ENCODE results near the gene HSPA1A. TPM values are rescaled to one million over a fixed set of nuclear protein-coding genes. Genes with fewer than 3 reads are reported as not detected.
"Not testable (repeated sequence)": the region's sequence is repeated elsewhere in the genome, so short reads cannot be mapped to it uniquely, and the experiment has no call there.

Gene HSPA1A
- total RNA-seq, 2 donors from 2014 or later, result 160 to 262 TPM

DNA sequence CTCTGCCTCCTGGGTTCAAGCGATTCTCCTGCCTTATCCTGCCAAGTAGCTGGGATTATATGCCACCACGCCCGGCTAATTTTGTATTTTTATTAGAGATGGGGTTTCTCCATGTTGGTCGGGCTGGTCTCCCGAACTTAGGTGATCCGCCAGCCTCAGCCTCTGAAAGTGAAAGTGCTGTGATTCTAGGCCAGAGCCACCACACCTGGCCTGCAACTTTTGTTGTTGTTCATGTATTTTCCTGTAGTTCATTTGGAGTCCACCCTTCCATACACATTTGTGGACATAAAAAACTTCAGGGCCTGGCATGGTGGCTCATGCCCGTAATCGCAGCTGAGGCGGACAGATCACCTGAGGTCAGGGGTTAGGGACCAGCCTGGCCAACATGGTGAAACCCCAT, 26.7 kb downstream of the HSPA1A start:
- Mint-ChIP-seq H3K9me3 (no peaks in the 10 kb centered on the region), H3K27ac (peak overlapping the region in 1 of 2 donors; percentile 41), H3K27me3 (no peaks in the 10 kb centered on the region), H3K4me3 (no peak overlapping the region), H3K36me3 (peaks cover 14% of the 10 kb centered on the region), H3K4me1 (ENCODE audit: low read depth in 2 of 2) (peaks cover 12 to 14% of the 10 kb centered on the region in 2 donors)
- ATAC-seq, result no peak
- no peak for DNase-seq (ENCODE audit: low spot score)

DNA sequence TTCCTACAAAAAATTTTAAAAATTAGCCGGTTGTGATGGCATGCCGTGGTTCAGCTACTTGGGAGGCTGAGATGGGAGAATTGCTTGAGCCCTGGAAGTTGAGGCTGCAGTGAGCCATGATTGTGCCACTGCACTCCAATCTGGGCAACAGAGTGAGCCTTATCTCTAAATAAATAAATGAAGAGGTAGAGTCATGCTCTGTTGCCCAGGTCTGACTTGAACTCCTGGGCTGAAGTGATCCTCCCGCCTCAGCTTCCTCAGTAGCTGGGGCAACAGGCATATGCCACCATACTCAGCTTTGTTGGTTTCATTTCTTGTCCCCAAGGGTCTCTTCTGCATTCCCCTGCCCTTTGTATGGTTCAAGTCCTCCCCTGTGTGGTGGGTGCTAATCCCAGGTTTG, 29.2 kb downstream of the HSPA1A start:
- no peak for DNase-seq (ENCODE audit: low spot score)
- peaks cover 0 to under 1% of the 10 kb centered on the region in 2 donors for H3K4me1 Mint-ChIP-seq (ENCODE audit: low read depth in 2 of 2)
- H3K27me3 Mint-ChIP-seq, result no peaks in the 10 kb centered on the region
- ATAC-seq, result no peak
- H3K36me3 Mint-ChIP-seq, result peaks cover 1% of the 10 kb centered on the region
- H3K4me3 Mint-ChIP-seq, result no peak overlapping the region
- H3K9me3 Mint-ChIP-seq, result no peaks in the 10 kb centered on the region
- H3K27ac Mint-ChIP-seq, result no peak overlapping the region

DNA sequence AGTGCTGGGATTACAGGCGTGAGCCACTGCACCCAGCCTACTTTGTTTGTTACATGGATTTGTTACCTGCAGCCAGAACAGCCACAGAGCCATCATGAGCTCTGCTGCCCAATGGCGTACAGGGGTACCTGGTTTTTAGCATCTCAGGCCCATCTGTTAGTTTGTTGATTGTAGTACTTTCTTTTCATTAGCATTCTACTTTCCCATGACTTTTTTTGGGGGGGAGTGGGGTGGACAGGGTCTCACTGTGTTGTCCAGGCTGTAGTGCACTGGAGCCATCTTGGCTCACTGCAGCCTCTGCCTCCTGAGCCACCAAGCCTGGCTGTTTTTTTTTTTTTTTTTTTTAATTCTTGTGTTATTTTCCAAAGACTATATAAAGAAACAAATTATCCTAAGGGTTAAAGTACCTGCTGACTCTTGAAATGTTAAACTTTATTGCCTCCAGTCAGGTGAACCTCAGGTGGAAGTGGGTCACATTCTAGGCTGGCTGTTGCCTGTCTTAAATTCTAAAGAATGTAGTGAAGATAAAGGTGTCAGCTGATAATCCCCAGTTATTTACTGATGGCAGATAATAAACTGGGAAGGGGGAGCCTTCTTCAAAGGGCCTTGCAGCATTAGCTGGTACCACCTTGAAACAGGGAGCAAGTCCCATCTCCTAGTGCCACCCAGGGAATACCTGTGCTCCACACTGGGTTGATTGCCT, 32.1 kb downstream of the HSPA1A start:
- ATAC-seq (no peak), DNase-seq (ENCODE audit: low spot score) (no peak)
- Mint-ChIP-seq H3K4me3 (no peak overlapping the region), H3K36me3 (no peaks in the 10 kb centered on the region), H3K9me3 (no peaks in the 10 kb centered on the region), H3K27me3 (no peaks in the 10 kb centered on the region), H3K27ac (no peak overlapping the region), H3K4me1 (ENCODE audit: low read depth in 2 of 2) (no peaks in the 10 kb centered on the region)

DNA sequence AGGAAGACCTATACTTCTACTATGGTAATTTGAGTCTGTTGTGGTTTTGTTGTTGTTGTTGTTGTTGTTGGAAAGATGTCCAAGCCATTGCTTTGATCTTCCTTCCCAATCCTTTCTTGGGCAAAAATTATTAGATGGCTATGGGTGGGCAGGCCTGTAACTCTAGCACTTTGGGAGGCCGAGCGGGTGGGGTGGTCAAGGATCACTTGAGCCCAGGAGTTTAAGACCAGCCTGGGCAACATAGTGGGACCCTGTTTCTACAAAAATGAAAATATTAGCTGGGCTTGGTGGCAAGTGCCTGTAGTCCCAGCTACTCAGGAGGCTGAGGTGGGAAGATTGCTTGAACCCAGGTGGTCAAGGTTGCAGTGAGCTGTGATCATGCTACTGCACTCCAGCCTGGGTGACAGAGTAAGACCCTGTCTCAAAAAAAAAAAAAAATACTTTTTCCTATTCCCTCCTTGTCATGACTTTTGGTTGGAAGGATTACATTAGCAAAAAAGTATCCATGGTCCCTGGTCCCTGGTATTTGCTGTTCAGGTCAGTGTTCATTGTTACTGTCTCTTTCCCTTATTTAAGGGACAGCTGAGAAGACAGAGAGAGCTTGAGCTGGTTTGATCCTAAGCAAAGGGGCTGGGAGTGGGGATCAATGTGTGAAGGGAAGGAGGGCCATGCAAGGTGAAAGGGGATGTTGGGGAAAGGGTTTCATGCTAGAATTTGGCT, 35.6 kb downstream of the HSPA1A start:
- H3K36me3 Mint-ChIP-seq, result no peaks in the 10 kb centered on the region
- ATAC-seq, result no peak
- H3K27me3 Mint-ChIP-seq, result no peaks in the 10 kb centered on the region
- H3K4me1 Mint-ChIP-seq (ENCODE audit: low read depth in 2 of 2), result no peaks in the 10 kb centered on the region
- no peak overlapping the region for H3K4me3 Mint-ChIP-seq
- no peak for DNase-seq (ENCODE audit: low spot score)
- H3K9me3 Mint-ChIP-seq, result no peaks in the 10 kb centered on the region
- no peak overlapping the region for H3K27ac Mint-ChIP-seq

DNA sequence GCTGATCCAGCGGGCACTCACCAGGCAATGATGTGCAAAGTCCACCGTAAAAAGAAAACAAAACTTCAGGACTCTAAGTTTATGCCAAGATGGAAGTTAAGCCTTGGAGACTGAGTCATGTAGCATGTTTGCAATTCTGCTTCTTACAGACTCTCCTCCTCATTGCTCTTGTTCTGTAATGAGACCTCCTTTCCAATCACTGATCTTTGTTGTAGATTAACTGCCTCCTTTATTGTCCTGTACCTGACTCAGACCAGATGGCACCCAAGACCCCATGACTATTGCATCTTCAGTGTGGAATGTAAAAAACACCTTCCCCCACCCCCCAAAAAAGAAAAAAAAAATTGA, 36.1 kb downstream of the HSPA1A start:
- DNase-seq (ENCODE audit: low spot score) (no peak), ATAC-seq (no peak)
- Mint-ChIP-seq H3K4me1 (ENCODE audit: low read depth in 2 of 2) (no peaks in the 10 kb centered on the region), H3K36me3 (no peaks in the 10 kb centered on the region), H3K27ac (no peak overlapping the region), H3K9me3 (no peaks in the 10 kb centered on the region), H3K4me3 (no peak overlapping the region), H3K27me3 (no peaks in the 10 kb centered on the region)

DNA sequence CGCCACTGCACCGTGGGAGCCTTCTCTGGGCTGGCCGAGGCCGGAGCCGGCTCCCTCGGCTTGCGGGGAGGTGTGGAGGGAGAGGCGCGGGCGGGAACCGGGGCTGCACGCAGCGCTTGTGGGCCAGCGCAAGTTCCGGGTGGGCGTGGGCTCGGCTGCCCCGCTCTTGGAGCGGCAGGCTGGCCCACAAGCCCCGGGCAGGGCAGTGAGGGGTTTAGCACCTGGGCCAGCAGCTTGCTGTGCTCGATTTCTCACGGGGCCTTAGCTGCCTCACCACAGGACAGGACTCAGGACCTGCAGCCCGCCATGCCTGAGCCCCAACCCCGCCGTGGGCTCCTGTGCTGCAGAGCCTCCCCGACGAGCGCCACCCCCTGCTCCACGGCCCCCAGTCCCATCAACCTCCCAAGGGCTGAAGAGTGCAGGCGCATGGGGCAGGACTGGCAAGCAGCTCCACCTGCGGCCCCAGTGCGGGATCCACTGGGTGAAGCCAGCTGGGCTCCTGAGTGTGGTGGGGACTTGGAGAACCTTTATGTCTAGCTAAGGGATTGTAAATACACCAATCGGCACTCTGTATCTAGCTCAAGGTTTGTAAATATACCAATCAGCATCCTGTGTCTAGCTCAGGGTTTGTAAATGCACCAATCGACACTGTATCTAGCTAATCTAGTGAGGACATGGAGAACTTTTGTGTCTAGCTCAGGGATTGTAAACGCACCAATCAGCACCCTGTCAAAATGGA, 36.8 kb downstream of the HSPA1A start:
- not testable (repeated sequence) for H3K4me3 Mint-ChIP-seq; H3K9me3 Mint-ChIP-seq; ATAC-seq; H3K36me3 Mint-ChIP-seq; DNase-seq (ENCODE audit: low spot score); H3K27me3 Mint-ChIP-seq; H3K27ac Mint-ChIP-seq; H3K4me1 Mint-ChIP-seq (ENCODE audit: low read depth in 2 of 2)

DNA sequence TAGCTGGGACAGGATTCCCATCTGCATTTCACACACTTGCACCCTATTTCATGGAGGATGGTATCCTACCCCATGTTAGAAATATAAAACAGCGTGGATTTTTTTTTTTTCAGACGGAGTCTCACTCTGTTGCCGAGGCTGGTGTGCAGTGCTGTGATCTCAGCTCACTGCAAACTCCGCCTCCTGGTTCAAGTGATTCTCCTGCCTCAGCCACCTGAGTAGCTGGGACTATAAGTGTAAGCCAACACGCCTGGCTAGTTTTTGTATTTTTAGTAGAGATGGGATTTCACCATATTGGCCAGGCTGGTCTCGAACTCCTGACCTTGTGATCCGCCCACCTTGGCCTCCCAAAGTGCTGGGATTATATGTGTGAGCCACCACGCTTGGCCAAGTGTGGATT, 42.4 kb downstream of the HSPA1A start:
- H3K4me3 Mint-ChIP-seq, H3K36me3 Mint-ChIP-seq: not testable (repeated sequence)
- H3K4me1 Mint-ChIP-seq (ENCODE audit: low read depth in 2 of 2), result peaks cover 11 to 13% of the 10 kb centered on the region in 2 donors

DNA sequence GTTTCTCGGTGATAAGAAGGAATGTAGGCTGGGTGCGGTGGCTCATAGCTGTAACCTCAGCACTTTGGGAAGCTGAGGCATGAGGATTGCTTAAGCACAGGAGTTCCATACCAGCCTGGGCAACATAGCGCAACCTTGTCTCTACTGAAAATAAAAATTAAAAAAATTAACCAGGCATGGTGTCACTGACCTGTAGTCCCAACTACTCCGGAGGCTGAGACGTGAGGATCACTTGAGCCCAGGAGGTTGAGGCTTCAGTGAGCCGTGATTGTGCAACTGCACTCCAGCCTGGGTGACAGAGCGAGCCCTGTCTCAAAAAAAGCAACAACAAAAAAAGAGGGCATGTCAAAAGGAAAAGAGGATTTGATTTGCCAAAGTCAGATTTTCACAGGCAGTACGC, 43.4 kb downstream of the HSPA1A start:
- no peak for DNase-seq (ENCODE audit: low spot score)
- Mint-ChIP-seq H3K36me3 (no peaks in the 10 kb centered on the region), H3K27me3 (no peaks in the 10 kb centered on the region), H3K4me3 (no peak overlapping the region), H3K9me3 (no peaks in the 10 kb centered on the region), H3K27ac (no peak overlapping the region), H3K4me1 (ENCODE audit: low read depth in 2 of 2) (peaks cover 14 to 18% of the 10 kb centered on the region in 2 donors)
- no peak for ATAC-seq

More for the DNA sequence above, 42.4 kb downstream of the HSPA1A start:
- H3K9me3 Mint-ChIP-seq; H3K27ac Mint-ChIP-seq; H3K27me3 Mint-ChIP-seq; ATAC-seq; DNase-seq (ENCODE audit: low spot score): not testable (repeated sequence)

DNA sequence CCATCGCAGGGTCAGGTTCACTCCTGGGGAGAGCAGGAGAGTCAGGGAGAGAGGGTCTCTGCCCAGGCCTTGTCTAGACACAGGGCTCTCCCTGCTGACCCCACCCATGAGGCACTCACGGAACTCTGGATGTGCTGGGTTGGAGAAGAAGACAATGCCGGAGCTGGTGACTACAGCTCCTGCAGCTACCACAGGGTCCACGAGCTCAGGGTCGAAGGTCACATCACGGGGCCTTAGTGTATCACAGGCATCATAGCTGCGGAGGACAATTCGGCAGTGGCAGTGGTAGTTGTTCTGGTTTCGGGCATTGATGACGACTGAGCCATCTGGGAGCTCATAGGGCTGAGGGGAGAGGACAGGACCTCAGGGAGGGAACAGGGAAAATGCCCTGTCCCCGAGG, 44.6 kb downstream of the HSPA1A start:
- Mint-ChIP-seq H3K4me3 (peak overlapping the region; percentile 5), H3K36me3 (no peaks in the 10 kb centered on the region), H3K27ac (no peak overlapping the region)

DNA sequence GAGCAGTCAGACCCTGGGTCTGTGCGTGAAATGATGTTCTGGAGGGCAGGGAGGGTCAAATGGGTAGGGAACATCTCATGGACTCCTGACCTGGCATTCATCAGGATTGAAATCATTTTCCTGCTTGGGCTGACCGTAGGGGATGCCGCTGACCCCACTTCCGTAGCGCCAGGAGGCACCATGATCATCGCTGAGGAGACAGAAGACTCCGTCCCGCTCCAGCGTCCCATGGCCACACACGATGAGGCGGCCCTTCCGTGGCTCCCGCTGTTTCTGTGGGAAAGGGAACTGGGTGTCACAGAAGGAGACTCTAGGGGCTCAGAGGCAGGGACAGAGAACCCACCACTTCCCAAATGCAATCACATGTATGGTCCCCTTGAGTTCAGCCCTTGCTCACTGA, 45.0 kb downstream of the HSPA1A start:
- H3K9me3 Mint-ChIP-seq, result no peaks in the 10 kb centered on the region
- DNase-seq (ENCODE audit: low spot score) (no peak), ATAC-seq (no peak)
- H3K4me3 Mint-ChIP-seq, result peak overlapping the region; percentile 5
- no peaks in the 10 kb centered on the region for H3K27me3 Mint-ChIP-seq
- H3K4me1 Mint-ChIP-seq (ENCODE audit: low read depth in 2 of 2), result peaks cover 21% of the 10 kb centered on the region in 2 donors
- H3K36me3 Mint-ChIP-seq, result no peaks in the 10 kb centered on the region
- no peak overlapping the region for H3K27ac Mint-ChIP-seq

More for the DNA sequence above, 44.6 kb downstream of the HSPA1A start:
- no peak for ATAC-seq
- peaks cover 21% of the 10 kb centered on the region in 2 donors for H3K4me1 Mint-ChIP-seq (ENCODE audit: low read depth in 2 of 2)
- H3K27me3 Mint-ChIP-seq, result no peaks in the 10 kb centered on the region
- H3K9me3 Mint-ChIP-seq, result no peaks in the 10 kb centered on the region
- no peak for DNase-seq (ENCODE audit: low spot score)

DNA sequence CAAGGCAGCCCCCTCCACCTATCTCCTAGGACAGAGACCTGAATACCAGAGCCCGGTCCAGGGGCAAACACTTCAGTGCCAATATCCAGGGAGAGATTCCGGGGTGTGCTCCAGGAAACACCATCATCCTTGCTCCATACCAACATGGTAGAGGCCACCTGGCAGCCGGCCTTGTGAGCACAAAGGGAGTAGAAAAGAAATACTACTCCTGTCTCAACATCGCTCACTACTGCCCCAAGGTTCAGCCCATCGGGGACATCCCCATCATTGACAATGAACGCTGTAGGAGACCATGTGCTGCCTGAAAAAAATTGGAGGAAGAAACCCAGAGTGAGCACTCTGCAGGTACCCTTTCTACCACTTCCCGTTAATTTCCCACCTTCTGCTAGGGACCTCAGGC, 45.8 kb downstream of the HSPA1A start:
- H3K9me3 Mint-ChIP-seq, result no peaks in the 10 kb centered on the region
- no peaks in the 10 kb centered on the region for H3K27me3 Mint-ChIP-seq
- H3K27ac Mint-ChIP-seq, result peak overlapping the region in 1 of 2 donors; percentile 89
- H3K4me3 Mint-ChIP-seq, result peak overlapping the region; percentile 99
- peaks cover 21% of the 10 kb centered on the region in 2 donors for H3K4me1 Mint-ChIP-seq (ENCODE audit: low read depth in 2 of 2)
- DNase-seq (ENCODE audit: low spot score) (no peak), ATAC-seq (no peak)
- no peaks in the 10 kb centered on the region for H3K36me3 Mint-ChIP-seq

DNA sequence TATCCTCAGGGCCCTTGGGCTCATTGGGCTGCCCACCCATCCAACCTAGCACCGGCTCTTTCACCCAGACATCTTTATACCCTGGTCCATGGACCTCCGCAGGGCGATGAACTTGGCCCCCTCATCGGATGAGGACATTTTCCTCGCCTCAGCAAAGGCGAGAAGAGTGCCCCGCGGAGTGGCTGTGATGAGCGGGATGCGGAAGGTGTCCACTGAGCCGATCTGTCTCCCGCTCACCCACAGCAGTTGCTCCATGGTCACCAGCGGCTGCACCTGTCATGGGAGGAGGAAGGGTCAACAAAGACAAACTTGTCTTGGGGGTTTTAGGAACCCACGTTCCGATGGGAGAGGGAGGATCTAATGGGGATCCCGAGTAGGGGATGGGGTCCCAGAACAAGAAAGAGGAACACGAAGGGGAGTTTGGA, 46.6 kb downstream of the HSPA1A start:
- Mint-ChIP-seq H3K27ac (peak overlapping the region; percentile 82 to 89), H3K36me3 (no peaks in the 10 kb centered on the region), H3K4me1 (ENCODE audit: low read depth in 2 of 2) (peaks cover 21% of the 10 kb centered on the region in 2 donors), H3K9me3 (no peaks in the 10 kb centered on the region), H3K27me3 (no peaks in the 10 kb centered on the region), H3K4me3 (peak overlapping the region; percentile 99)
- DNase-seq (ENCODE audit: low spot score) (no peak), ATAC-seq (no peak)

DNA sequence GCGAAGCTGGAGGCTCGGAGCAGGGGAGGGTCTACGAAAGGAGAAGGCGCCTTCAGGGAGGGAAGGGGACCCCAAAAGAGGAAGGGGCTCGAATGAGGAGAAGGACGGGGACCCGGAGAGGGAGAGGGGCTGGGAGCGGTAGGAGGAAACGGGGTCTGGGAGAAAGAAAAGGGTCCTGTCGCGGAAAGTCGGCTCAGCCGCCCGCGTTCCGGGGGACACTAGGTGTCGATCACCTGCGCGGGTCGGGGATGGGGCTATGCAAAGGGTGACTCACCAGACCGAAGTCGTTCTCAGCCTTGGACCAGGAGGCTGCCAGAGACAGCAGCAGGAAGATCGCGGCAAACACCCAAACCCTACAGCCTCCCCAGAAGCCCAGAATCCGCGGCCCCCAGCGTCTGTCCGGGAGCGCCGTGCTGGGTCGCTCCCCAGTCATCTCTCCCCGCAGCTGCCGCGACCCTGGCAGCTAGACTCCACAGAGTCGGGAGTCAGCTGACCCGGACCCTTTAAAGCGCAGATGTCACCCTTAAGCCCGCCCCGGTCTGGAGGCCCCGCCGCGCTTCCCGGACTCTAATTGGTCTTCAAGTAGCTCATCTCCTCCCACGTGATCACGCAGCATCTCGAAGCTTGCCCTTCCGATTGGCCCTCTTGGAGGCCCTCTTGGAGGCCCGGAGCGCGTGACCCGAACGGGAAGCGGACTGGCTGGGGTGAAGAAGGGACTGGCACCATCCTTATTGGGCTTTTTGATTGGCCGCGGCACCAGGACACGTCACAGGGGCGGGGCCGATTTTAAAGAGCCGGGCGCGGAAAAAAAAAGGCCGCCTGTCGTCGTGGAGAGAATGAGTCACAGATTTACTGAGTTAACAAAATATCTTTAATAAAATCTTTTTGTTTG, 47.2 kb downstream of the HSPA1A start, which contains the start of gene NEU1:
TSS of gene NEU1 (minus strand) at position 478 of the 892 bp plus-strand sequence. CDS start at position 433, 45 bp downstream.
- no peaks in the 10 kb centered on the region for H3K36me3 Mint-ChIP-seq
- H3K4me1 Mint-ChIP-seq (ENCODE audit: low read depth in 2 of 2), result peaks cover 21% of the 10 kb centered on the region in 2 donors
- DNase-seq (ENCODE audit: low spot score), result peak; percentile 100
- peak within 1 kb of the TSS; percentile 99 for H3K4me3 Mint-ChIP-seq
- peak within 1 kb of the TSS; percentile 82 to 89 for H3K27ac Mint-ChIP-seq
- no peaks in the 10 kb centered on the region for H3K27me3 Mint-ChIP-seq
- no peaks in the 10 kb centered on the region for H3K9me3 Mint-ChIP-seq
- peak; percentile 98 to 99 for ATAC-seq
